Gastrocnemius medialis (tissue), 4 donors: ENCODE data around the gene CSHL1.

Experiments used
- CTCF ChIP-seq, 5 experiments: fragments of 450-650 bp in 3 of 5; fragments of 200-600 bp in 2 of 5; sonication (generic) in 2 of 5; IDR thresholded peaks in 4 of 5; conservative IDR thresholded peaks in 1 of 5; 1 replicate in 4 of 5; 2 replicates in 1 of 5; pipeline ENCODE4 v1.5.1; 2016 to 2019; ENCODE audit warnings: antibody characterized with exemption in 5 of 5, mild to moderate bottlenecking in 3 of 5, moderate library complexity in 3 of 5
- POLR2A ChIP-seq, 2 donors: fragments of 450-650 bp; IDR thresholded peaks; one replicate each; pipeline ENCODE4 v1.6.1; 2017; ENCODE audit warnings: antibody characterized with exemption in 2 of 2, mild to moderate bottlenecking in 2 of 2, moderate library complexity in 2 of 2

GRCh38 chr17:63955791-63956190, 44.7 kb upstream of the CSHL1 start:
- no peak for TF ChIP-seq CTCF (IDR thresholded peaks at IDR 0.05 in 4 of 5, conservative IDR thresholded peaks at IDR 0.05 in 1 of 5)
- TF ChIP-seq POLR2A (IDR thresholded peaks at IDR 0.05) = no peak
